Endothelial cell of umbilical vein (primary cell): ENCODE data around the gene GALNT11. TPM values are rescaled to one million over a fixed set of nuclear protein-coding genes. Genes with fewer than 3 reads are reported as not detected.

Experiments
- BruUV-seq: library from RNA; stranded (reverse); fragments of 400-500 nt; replicated peaks from 2 replicates; lab custom pipeline; 2021; lab: Mats Ljungman, UMichigan
- CTCF ChIA-PET: fragments of 300-600, 350-600 bp; sonication (Branson Sonifier 250); formaldehyde crosslinking; loops from one replicate; lab custom pipeline; 2021; ENCODE audit warnings: antibody characterized with exemption, inconsistent platforms; lab: Charles Lee
- POLR2A ChIA-PET: fragments of 300-600, 350-600 bp; sonication (Branson Sonifier 250); formaldehyde crosslinking; loops from one replicate; lab custom pipeline; 2021; ENCODE audit warnings: antibody characterized with exemption, inconsistent platforms; lab: Charles Lee
- DNase-seq: peaks from one replicate; pipeline ENCODE4 v3.0.0-alpha.2; 2011; ENCODE audit warnings: low read depth, low spot score
- FAIRE-seq: peaks from 2 replicates; lab custom pipeline; 2011; peaks lifted over from hg19 to GRCh38; lab: Jason Lieb, UNC
- H2AFZ ChIP-seq: 2 replicates; pipeline ENCODE4 v1.6.0; 2012; ENCODE audit warnings: low read depth, low read length, control low read depth, inconsistent platforms
- H3K27ac ChIP-seq: 2 replicates; pipeline ENCODE4 v1.5.1; 2011; ENCODE audit warnings: low read depth, mild to moderate bottlenecking, control low read depth, low read length, moderate library complexity; ENCODE audit not compliant: insufficient read depth
- H3K27me3 ChIP-seq, 2 experiments: 2 replicates each; pipeline versions ENCODE4 v1.6.0 to v1.6.1; 2011; ENCODE audit warnings: low read length in 2 of 2, mixed read lengths in 1 of 2; ENCODE audit not compliant: control insufficient read depth in 2 of 2, insufficient read depth in 2 of 2
- H3K36me3 ChIP-seq, 2 experiments: 2 replicates in 1 of 2; 3 replicates in 1 of 2; pipeline ENCODE4 v1.5.1; 2011; ENCODE audit warnings: low read length in 2 of 2, mild to moderate bottlenecking in 1 of 2, moderate library complexity in 1 of 2; ENCODE audit not compliant: control insufficient read depth in 2 of 2, insufficient read depth in 2 of 2; ENCODE audit errors: extremely low read depth in 1 of 2
- H3K4me1 ChIP-seq: 3 replicates; pipeline ENCODE4 v1.5.1; 2011; ENCODE audit warnings: mild to moderate bottlenecking, low read length; ENCODE audit not compliant: control insufficient read depth, insufficient read depth; ENCODE audit errors: extremely low read depth
- H3K4me2 ChIP-seq: 2 replicates; pipeline ENCODE4 v1.6.1; 2011; ENCODE audit warnings: low read length, control low read depth, mixed read lengths; ENCODE audit not compliant: insufficient read depth
- H3K4me3 ChIP-seq, 3 experiments: fragments of 200-600 bp in 1 of 3; sonication (generic), shearing (Covaris generic) in 1 of 3; replicated peaks in 1 of 3; 2 replicates each; pipeline ENCODE4 v1.5.1; 2011 to 2016; ENCODE audit warnings: control low read depth in 3 of 3, low read length in 3 of 3, mild to moderate bottlenecking in 2 of 3, inconsistent platforms in 1 of 3, low read depth in 1 of 3, moderate library complexity in 1 of 3; ENCODE audit not compliant: insufficient read depth in 1 of 3
- H3K79me2 ChIP-seq: 2 replicates; pipeline ENCODE4 v1.6.0; 2012; ENCODE audit warnings: low read length, inconsistent platforms; ENCODE audit not compliant: control insufficient read depth, insufficient read depth
- H3K9ac ChIP-seq: replicated peaks from 2 replicates; pipeline ENCODE3; 2011; ENCODE audit warnings: low read length, control low read depth; ENCODE audit not compliant: insufficient read depth; ENCODE audit errors: extremely low read depth
- H3K9me1 ChIP-seq: replicated peaks from 3 replicates; pipeline ENCODE4 v1.6.0; 2011; ENCODE audit warnings: mild to moderate bottlenecking, low read length; ENCODE audit not compliant: control insufficient read depth, insufficient read depth; ENCODE audit errors: extremely low read depth
- H3K9me3 ChIP-seq: replicated peaks from 2 replicates; pipeline ENCODE4 v1.5.1; 2012; ENCODE audit warnings: low read length, inconsistent platforms; ENCODE audit not compliant: control insufficient read depth, insufficient read depth
- H4K20me1 ChIP-seq: replicated peaks from 2 replicates; pipeline ENCODE3; 2011; ENCODE audit warnings: mild to moderate bottlenecking, low read length; ENCODE audit not compliant: control insufficient read depth, insufficient read depth; ENCODE audit errors: extremely low read depth
- CTCF ChIP-seq, 2 donors: IDR thresholded peaks; 1 replicate in 1 of 2; 2 replicates in 1 of 2; pipeline ENCODE4 v1.5.1; 2011; ENCODE audit warnings: low read length in 2 of 2, mild to moderate bottlenecking in 2 of 2, moderate library complexity in 2 of 2, control low read depth in 1 of 2, inconsistent platforms in 1 of 2, low read depth in 1 of 2; ENCODE audit not compliant: insufficient read depth in 1 of 2; ENCODE audit errors: extremely low read depth in 1 of 2
- EZH2 ChIP-seq: IDR thresholded peaks from 2 replicates; pipeline ENCODE4 v1.6.1; 2012; ENCODE audit warnings: borderline replicate concordance, low read depth, mild to moderate bottlenecking, moderate library complexity, low read length, inconsistent platforms; ENCODE audit not compliant: severe bottlenecking
- FOS ChIP-seq: IDR thresholded peaks from 2 replicates; pipeline ENCODE4 v1.6.1; 2011; ENCODE audit warnings: mild to moderate bottlenecking, low read length, moderate library complexity, borderline replicate concordance; ENCODE audit not compliant: insufficient read depth
- GATA2 ChIP-seq: IDR thresholded peaks from 2 replicates; pipeline ENCODE4 v1.7.0; 2011; ENCODE audit warnings: low read depth, mild to moderate bottlenecking, moderate library complexity, mixed read lengths, low read length; ENCODE audit not compliant: insufficient read length, insufficient read depth
- JUN ChIP-seq: IDR thresholded peaks from 2 replicates; pipeline ENCODE4 v1.6.1; 2011; ENCODE audit warnings: borderline replicate concordance, low read depth; ENCODE audit not compliant: insufficient read length, insufficient read depth
- MYC ChIP-seq: IDR thresholded peaks from one replicate; pipeline ENCODE4 v1.6.1; 2011; ENCODE audit warnings: mild to moderate bottlenecking, low read depth, low read length
- POLR2A ChIP-seq: IDR thresholded peaks from 2 replicates; pipeline ENCODE4 v1.6.1; 2012; ENCODE audit warnings: low read depth, mild to moderate bottlenecking, control low read depth, low read length
- POLR2AphosphoS5 ChIP-seq: IDR thresholded peaks from 2 replicates; pipeline ENCODE4 v1.6.1; 2012; ENCODE audit warnings: low read depth, mild to moderate bottlenecking, control low read depth, low read length, moderate library complexity; ENCODE audit not compliant: insufficient read depth
- dilution Hi-C: fragments of 300-500 bp; cut with MboI; formaldehyde crosslinking; loops from one replicate; pipeline ENCODE4 v1.15.0; 2019; ENCODE audit warnings: low sequenced_read_pairs; ENCODE audit not compliant: extremely low pct_ligation_motif_present
- intact Hi-C: fragments of 100-400 bp; cut with micrococcal nuclease; formaldehyde crosslinking; loops from one replicate; pipeline ENCODE4 v1.10.0; 2022
- polyA plus RNA-seq, 4 experiments: library from polyadenylated mRNA; depleted of rRNA in 3 of 4; stranded (reverse) in 3 of 4; unstranded in 1 of 4; fragments of >200 nt; gene quantifications; 2 replicates each; pipeline versions ENCODE4 v1.2.1 to v1.2.3, GENCODE V29; 2011 to 2012; ENCODE audit warnings: missing spikeins in 1 of 4
- total RNA-seq: library from RNA; stranded (reverse); gene quantifications from 2 replicates; pipeline ENCODE4 v1.2.3, GENCODE V29; 2021
- TF ChIP-seq, protein P1 (sequence below): IDR thresholded peaks from 2 replicates; pipeline ENCODE4 v1.6.1; 2011; ENCODE audit not compliant: insufficient read depth, insufficient read length

Gene GALNT11
- total and polyA plus RNA-seq, 2 donors (not counting 3 experiments of a cell fraction or from before 2014, with no cell fraction given), result 27.7 to 36.5 TPM

DNA sequence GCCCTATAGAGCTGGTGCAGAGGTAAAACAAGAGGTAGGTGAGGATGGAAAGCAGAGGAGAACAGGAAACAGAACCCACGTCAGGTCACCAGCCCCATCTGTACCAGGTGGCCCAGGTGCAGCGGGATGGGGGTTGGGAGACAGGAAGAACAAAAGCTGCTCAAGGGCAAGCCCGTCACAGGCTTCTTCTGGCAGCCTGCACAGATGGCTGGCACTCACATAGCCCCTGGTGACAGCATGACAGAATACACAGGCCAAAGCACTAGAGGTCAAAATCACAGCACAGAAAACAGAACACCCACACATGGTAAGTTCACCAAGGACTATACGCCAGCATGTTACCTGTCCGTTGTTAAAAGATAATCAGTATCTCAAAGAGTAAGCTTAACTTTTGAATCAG, 126.8 kb downstream of the GALNT11 start:
- Histone ChIP-seq H3K27me3 (no peaks in the 10 kb centered on the region), H3K4me2 (no peak overlapping the region), H2AFZ (no peak overlapping the region), H3K9me3 (no peaks in the 10 kb centered on the region), H3K9ac (no peak overlapping the region), H3K36me3 (peaks cover 18 to 40% of the 10 kb centered on the region in 2 experiments), H3K27ac (no peak overlapping the region), H3K4me3 (no peak overlapping the region), H3K9me1 (no peaks in the 10 kb centered on the region), H3K79me2 (no peaks in the 10 kb centered on the region), H4K20me1 (no peaks in the 10 kb centered on the region), H3K4me1 (peaks cover 8% of the 10 kb centered on the region)
- TF ChIP-seq GATA2 (no peak), EZH2 (no peak), JUN (no peak), POLR2AphosphoS5 (no peak), POLR2A (no peak), FOS (no peak), CTCF (IDR thresholded peaks at IDR 0.05; ENCODE audit: extremely low read depth in 1 of 2, insufficient read depth in 1 of 2, low read depth in 1 of 2, low read length in 2 of 2) (no peak), MYC (no peak)
- TF ChIP-seq, protein P1, sequence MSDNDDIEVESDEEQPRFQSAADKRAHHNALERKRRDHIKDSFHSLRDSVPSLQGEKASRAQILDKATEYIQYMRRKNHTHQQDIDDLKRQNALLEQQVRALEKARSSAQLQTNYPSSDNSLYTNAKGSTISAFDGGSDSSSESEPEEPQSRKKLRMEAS, result no peak
- CTCF ChIA-PET, result interaction anchor here (2.0 kb wide), 1 partner anchor 555 kb away, joined by 9 read pairs; no protein-coding TSS in a partner anchor
- BruUV-seq, result no TSS peak
- FAIRE-seq (no peak), DNase-seq (no peak)
- dilution Hi-C loops (no loop called here), intact Hi-C loops (no loop called here)
- POLR2A ChIA-PET, result no interaction called here
